A549 (cell line): ENCODE measurements around the gene NPW.

ENCODE experiments used
- BCL3 ChIP-seq: fragments of >200 bp; sonication (Bioruptor Twin); formaldehyde crosslinking; IDR thresholded peaks from 3 replicates; pipeline ENCODE4 v1.6.1; 2016
- CBX8 ChIP-seq: fragments of 200-600 bp; sonication (generic); IDR thresholded peaks from 2 replicates; pipeline ENCODE4 v1.6.1; 2016
- CHD2 ChIP-seq: fragments of 150-350 bp; IDR thresholded peaks from 2 replicates; pipeline ENCODE4 v1.6.1; 2014; ENCODE audit warnings: low read length; ENCODE audit not compliant: partially characterized antibody
- EP300 ChIP-seq, 2 experiments: fragments of >200 bp; sonication (Bioruptor Twin); formaldehyde crosslinking; IDR thresholded peaks; 2 replicates in 1 of 2; 3 replicates in 1 of 2; pipeline ENCODE4 v1.6.1; 2016 to 2017
- JUN ChIP-seq, 2 experiments: fragments of >200 bp; sonication (Bioruptor Twin); formaldehyde crosslinking; IDR thresholded peaks; 2 replicates in 1 of 2; 3 replicates in 1 of 2; pipeline ENCODE4 v1.6.1; 2016 to 2017
- MAFK ChIP-seq: fragments of 450-650 bp; IDR thresholded peaks from 2 replicates; pipeline ENCODE4 v1.6.1; 2014; ENCODE audit not compliant: partially characterized antibody
- PBX3 ChIP-seq: IDR thresholded peaks from 2 replicates; pipeline ENCODE4 v1.6.1; 2012
- POLR2AphosphoS2 ChIP-seq: conservative IDR thresholded peaks from 2 replicates; pipeline ENCODE4 v1.6.1; 2012; ENCODE audit warnings: low read length, improper control_type of control experiment, inconsistent platforms
- USF2 ChIP-seq: fragments of 450-650 bp; IDR thresholded peaks from 2 replicates; pipeline ENCODE4 v1.6.1; 2014; ENCODE audit warnings: antibody characterized with exemption
- ZC3H11A ChIP-seq: fragments of 450-650 bp; IDR thresholded peaks from 2 replicates; pipeline ENCODE4 v1.6.1; 2014; ENCODE audit warnings: antibody characterized with exemption, mild to moderate bottlenecking
- TF ChIP-seq, protein P1 (sequence below): fragments of >200 bp; sonication (Bioruptor Twin); formaldehyde crosslinking; IDR thresholded peaks from 3 replicates; pipeline ENCODE4 v1.5.1; 2016
- TF ChIP-seq, protein P2 (sequence below): IDR thresholded peaks from 2 replicates; pipeline ENCODE4 v1.6.1; 2012

DNA sequence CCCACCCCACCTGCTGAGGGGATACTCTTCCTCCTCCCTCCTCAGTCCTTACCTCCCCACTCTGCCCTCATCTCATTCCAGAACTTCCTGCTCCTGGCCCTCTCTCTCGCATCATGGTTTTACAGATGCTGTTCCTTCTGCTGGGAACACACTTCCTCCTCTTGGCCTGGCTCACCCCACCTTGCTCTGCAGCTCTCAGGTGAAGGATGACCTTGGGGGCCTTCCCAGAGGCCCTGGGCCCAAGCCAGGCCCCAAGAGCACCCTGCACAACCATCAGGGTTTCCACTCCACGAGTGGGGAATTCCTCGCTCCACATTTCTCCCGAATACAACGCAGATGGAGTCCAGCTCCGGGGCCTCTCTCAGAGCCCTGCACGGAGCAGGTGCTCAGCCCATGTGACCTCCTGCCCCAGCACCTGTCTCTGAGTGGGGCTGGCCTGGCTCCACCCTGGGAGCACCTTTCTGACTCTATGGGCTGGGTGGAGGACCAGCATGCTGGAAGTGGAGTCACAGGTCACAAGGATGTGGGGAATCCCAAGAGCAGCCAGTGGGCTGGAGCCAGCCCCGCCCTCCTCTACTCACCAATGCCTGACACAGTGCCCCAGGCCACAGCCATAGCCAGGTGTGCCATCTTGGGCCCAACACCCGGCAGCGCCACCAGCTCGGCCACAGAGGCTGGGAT is 23.5 kb downstream of the NPW start:
- no peak for TF ChIP-seq BCL3
- TF ChIP-seq PBX3 = no peak
- TF ChIP-seq, protein P1, sequence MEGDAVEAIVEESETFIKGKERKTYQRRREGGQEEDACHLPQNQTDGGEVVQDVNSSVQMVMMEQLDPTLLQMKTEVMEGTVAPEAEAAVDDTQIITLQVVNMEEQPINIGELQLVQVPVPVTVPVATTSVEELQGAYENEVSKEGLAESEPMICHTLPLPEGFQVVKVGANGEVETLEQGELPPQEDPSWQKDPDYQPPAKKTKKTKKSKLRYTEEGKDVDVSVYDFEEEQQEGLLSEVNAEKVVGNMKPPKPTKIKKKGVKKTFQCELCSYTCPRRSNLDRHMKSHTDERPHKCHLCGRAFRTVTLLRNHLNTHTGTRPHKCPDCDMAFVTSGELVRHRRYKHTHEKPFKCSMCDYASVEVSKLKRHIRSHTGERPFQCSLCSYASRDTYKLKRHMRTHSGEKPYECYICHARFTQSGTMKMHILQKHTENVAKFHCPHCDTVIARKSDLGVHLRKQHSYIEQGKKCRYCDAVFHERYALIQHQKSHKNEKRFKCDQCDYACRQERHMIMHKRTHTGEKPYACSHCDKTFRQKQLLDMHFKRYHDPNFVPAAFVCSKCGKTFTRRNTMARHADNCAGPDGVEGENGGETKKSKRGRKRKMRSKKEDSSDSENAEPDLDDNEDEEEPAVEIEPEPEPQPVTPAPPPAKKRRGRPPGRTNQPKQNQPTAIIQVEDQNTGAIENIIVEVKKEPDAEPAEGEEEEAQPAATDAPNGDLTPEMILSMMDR = no peak
- no peak for TF ChIP-seq USF2
- no peak for TF ChIP-seq EP300 (IDR thresholded peaks at IDR 0.05)
- no peak for TF ChIP-seq CHD2
- TF ChIP-seq, protein P2, sequence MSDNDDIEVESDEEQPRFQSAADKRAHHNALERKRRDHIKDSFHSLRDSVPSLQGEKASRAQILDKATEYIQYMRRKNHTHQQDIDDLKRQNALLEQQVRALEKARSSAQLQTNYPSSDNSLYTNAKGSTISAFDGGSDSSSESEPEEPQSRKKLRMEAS = no peak
- no peak for TF ChIP-seq POLR2AphosphoS2
- TF ChIP-seq CBX8 = no peak
- TF ChIP-seq ZC3H11A = no peak
- TF ChIP-seq JUN (IDR thresholded peaks at IDR 0.05) = no peak
- no peak for TF ChIP-seq MAFK
